CD4-positive, alpha-beta T cell treated with Interleukin-17A for 1 hour (primary cell): ENCODE data around the gene COA3.
A peak's percentile ranks its signal among the peaks of the same experiment; 100 is the strongest.
"Not testable (repeated sequence)": the region's sequence is repeated elsewhere in the genome, so short reads cannot be mapped to it uniquely, and the experiment has no call there.

ENCODE experiments used
- DNase-seq: peaks from one replicate; pipeline ENCODE4 v3.0.0-alpha.2; 2020

Gene COA3

GRCh38 chr17:42780851-42781638 is 17.5 kb downstream of the COA3 start:
- DNase-seq = no peak

- DNase-seq = no peak
Measured at GRCh38 chr17:42779936-42780850, 18.3 kb downstream of the COA3 start, which contains the start of gene WNK4. Gene WNK4 (plus strand): TSS chr17:42780610. CDS start chr17:42780699, 89 bp downstream.

- no peak for DNase-seq
Measured at GRCh38 chr17:42779304-42779935, 19.1 kb downstream of the COA3 start.

GRCh38 chr17:42778570-42778969 is 19.9 kb downstream of the COA3 start:
- DNase-seq = no peak

GRCh38 chr17:42775534-42776098 is 22.9 kb downstream of the COA3 start:
- no peak for DNase-seq

GRCh38 chr17:42774066-42774745 is 24.3 kb downstream of the COA3 start:
- DNase-seq = no peak

- DNase-seq = peak; percentile 86
Measured at GRCh38 chr17:42773290-42774035, 25.0 kb downstream of the COA3 start, which contains the start of gene VPS25. Gene VPS25 (plus strand): TSS chr17:42773449. CDS start chr17:42773476, 27 bp downstream.

GRCh38 chr17:42772945-42773289 is 25.6 kb downstream of the COA3 start:
- DNase-seq = no peak

- DNase-seq = not testable (repeated sequence)
Measured at GRCh38 chr17:42769964-42770363, 28.5 kb downstream of the COA3 start.

- DNase-seq = not testable (repeated sequence)
Measured at GRCh38 chr17:42768006-42768405, 30.5 kb downstream of the COA3 start.

GRCh38 chr17:42767512-42767911 is 31.0 kb downstream of the COA3 start:
- no peak for DNase-seq

GRCh38 chr17:42766124-42766523 is 32.4 kb downstream of the COA3 start:
- DNase-seq = no peak

- no peak for DNase-seq
Measured at GRCh38 chr17:42761638-42762037, 36.9 kb downstream of the COA3 start.

GRCh38 chr17:42760652-42761581 is 37.6 kb downstream of the COA3 start, which contains the start of gene RAMP2:
Gene RAMP2 (plus strand): TSS chr17:42761227. CDS start chr17:42761262, 35 bp downstream.
- peak; percentile 4 for DNase-seq

GRCh38 chr17:42759982-42760651 is 38.4 kb downstream of the COA3 start:
- no peak for DNase-seq

- no peak for DNase-seq
Measured at GRCh38 chr17:42754782-42755181, 43.7 kb downstream of the COA3 start.

GRCh38 chr17:42751628-42752027 is 46.9 kb downstream of the COA3 start:
- DNase-seq = no peak

GRCh38 chr17:42750739-42751344 is 47.7 kb downstream of the COA3 start:
- DNase-seq = no peak
